ENCODE results near the gene ADAMTS6. TPM values are rescaled to one million over a fixed set of nuclear protein-coding genes. Genes with fewer than 3 reads are reported as not detected.
"Not testable (repeated sequence)": the region's sequence is repeated elsewhere in the genome, so short reads cannot be mapped to it uniquely, and the experiment has no call there.

The ADAMTS6 gene
- polyA plus RNA-seq, 3 donors = 2.1 to 3.5 (median 3.2) TPM

DNA sequence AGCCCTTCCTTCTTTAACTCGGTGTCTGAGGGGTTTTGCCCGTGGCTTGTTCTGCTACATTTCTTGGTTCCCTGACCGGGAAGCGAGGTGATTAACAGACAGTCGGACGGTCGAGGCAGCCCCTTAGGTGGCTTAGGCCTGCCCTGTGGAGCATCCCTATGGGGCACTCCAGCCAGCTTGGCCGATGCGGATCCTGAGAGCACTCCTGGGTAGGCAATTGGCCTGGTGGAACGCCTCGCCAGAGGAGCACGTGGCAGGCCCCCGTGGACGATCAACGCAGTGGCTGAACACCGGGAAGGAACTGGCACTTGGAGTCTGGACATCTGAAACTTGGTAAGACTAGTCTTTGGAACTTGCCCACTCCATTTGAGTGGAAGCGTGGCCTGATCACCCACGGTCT is 307.5 kb downstream of the ADAMTS6 start:
- DNase-seq (ENCODE audit: extremely low read depth in 1 of 11, low read depth in 9 of 11, low spot score in 4 of 11) = not testable (repeated sequence)

DNA sequence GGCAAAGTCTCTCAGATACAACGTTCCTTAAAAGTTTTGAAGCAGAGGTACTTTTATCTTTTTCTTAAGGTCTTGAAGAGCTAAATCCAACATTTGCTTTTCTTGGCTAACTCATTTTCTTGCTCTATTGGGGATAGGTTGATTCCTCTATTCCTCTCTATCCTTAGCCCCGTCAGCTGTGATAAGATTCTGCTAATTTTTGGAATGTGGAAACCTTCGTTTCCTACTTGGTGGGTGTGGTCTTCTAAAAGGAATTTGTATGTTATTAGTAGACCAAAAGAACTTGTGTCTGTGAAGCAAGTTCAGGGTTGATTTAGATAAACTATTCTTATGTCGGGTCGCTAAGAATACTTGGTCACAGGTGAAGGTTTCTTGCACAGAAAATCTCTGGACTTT is 308.6 kb downstream of the ADAMTS6 start:
- no peak for DNase-seq (ENCODE audit: extremely low read depth in 1 of 11, low read depth in 9 of 11, low spot score in 4 of 11)

DNA sequence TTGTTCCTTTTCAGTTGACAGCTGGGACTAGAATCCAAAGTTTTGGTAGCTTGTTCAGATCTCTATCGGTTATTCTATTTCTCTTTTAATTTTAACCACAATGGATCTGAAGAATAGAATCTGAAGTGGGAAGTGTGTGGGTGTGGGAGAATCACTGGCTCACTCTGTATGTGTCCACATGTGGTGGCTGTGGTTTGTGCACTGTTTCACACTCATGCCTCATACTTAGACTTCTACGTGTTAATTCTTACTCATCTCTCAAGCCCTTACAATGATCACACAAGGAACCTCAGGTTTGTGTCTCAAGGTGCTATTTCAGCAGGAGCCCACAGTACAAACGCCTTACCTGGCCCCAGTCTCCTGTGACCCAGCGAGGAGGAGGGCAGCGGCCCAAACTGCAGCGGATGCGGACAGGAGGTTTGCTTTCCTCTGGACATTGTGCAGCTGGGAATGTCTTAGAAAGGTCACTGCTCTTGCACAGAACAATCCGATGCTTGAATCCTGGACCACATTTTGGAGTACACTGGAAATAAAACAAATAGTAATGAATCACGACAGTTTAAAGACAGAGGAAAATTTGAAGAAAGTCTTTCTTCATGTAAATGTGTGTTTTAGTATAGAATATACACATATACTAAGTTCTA is 309.1 kb downstream of the ADAMTS6 start:
- no peak for DNase-seq (ENCODE audit: extremely low read depth in 1 of 11, low read depth in 9 of 11, low spot score in 4 of 11)

DNA sequence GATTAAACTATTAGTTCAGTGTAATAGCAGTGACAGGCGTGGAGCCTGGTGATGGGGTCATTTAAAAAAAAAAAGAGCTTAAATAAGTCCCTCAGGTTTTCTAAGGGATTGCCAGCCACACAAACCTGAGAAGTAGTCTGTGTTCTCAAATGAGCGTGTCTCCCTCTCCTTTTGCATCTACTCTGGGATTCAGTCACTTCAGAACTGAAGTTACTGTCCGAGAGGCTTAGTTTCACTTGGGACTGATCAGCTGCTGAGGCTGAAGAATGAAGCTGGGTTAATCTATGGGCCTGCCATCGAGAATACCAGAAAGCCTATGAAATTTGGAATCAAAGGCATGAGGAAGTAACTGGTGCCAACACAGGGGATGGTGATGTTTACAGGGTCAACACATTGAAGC is 310.1 kb downstream of the ADAMTS6 start:
- no peak for DNase-seq (ENCODE audit: extremely low read depth in 1 of 11, low read depth in 9 of 11, low spot score in 4 of 11)

DNA sequence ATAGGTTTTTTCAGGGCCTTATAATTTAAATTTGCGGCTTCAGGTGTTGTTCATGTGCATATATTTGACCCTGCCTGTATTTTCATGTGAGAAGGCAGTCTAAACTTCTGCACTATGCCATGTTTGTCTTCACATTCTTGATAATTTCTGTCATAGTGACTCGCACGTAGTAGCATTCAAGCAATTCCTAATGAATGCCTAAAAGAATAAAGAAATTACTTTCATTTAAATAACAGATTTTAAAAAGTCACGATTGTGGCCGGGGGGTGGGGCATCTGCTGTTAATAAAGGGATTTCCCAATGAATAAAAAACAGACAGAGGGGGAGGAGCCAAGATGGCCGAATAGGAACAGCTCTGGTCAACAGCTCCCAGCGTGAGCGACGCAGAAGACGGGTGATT is 318.0 kb downstream of the ADAMTS6 start:
- DNase-seq (ENCODE audit: extremely low read depth in 1 of 11, low read depth in 9 of 11, low spot score in 4 of 11) = no peak

DNA sequence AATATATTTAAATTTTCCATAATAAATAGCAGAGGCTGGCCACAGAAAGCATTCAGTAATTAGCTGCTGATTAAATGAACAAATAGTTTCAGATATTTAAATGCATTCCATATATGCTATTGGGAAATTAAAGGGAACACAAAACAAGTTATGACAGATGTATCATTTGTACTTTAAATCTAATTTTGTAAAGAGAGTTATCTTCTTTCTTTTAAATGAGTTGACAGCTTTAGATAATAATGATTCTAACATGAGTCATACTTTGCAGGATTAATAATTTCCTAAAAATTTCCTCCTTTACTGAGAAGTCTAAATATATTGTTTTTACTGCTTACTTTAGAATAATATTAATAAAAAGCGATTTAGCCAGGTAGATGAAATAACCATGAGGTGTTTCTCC is 320.1 kb downstream of the ADAMTS6 start:
- DNase-seq (ENCODE audit: extremely low read depth in 1 of 11, low read depth in 9 of 11, low spot score in 4 of 11) = no peak

DNA sequence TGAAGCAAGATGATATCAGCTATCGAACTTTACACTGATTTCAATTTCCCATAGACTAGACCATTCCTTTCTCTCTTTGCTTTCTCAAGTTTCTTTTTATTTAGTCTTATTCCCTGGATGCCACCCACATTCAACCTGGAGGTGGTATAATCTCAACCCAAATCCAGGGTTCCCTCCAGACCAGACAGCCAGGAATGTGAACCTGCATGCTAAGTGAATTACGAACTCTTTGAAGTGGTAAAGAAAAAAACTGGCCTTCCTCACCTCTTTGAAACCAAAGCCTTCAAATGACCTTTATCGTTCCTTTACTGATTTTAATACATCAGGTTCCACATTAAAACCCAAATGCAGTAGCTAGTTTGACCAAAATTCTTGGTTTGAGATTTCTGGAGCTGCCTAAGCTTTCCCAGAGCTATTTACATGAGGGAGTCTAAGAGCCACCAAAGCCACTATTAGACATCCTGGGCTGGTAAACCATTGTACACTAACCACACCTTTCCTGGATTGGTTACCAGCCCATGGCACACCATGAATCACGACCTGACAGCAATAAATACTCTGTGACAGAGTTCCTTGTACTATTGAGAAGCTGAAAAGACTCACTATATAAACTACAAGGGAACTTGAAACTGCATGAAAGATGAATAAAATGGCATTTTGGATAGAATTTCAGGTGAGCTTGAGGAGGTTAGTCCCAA is 323.7 kb downstream of the ADAMTS6 start:
- DNase-seq (ENCODE audit: extremely low read depth in 1 of 11, low read depth in 9 of 11, low spot score in 4 of 11) = no peak

DNA sequence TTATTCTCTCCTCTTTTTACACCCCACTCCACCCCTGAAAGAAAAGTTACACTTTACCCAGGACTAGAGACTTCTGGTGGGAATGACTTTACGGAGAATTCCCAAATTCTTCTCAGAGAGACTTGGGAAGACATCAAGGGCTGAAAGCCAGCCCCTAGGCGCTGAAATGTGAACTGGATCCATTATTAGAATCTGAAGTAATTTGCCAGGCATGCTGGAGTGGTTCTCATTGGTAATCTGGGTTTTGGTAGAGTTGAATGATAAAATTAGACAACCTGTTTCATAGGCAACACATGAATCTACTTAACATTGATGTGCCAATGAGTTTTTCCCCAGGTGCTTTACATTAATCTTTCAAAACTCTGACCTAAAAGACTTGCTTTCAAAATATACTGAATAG is 324.8 kb downstream of the ADAMTS6 start:
- DNase-seq (ENCODE audit: extremely low read depth in 1 of 11, low read depth in 9 of 11, low spot score in 4 of 11) = no peak

DNA sequence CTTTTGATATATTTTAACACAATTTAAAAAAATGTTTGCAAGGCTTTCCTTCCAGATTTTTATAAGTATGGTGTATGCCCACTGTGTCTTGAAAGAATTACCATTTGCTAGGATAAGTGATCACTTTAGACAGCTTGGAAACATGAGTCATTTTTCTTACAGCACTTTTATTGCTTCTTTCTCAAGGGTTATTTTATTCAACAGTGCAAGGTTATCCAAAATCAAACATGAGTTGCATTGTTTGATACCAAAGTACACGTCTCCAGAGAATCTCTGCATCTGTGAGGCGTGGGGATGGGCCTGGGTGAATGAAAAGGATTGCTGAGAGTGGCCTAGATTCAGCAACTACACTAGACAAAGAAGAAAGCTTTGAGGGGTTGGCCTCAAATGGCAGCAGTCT is 329.6 kb downstream of the ADAMTS6 start:
- DNase-seq (ENCODE audit: extremely low read depth in 1 of 11, low read depth in 9 of 11, low spot score in 4 of 11) = no peak

DNA sequence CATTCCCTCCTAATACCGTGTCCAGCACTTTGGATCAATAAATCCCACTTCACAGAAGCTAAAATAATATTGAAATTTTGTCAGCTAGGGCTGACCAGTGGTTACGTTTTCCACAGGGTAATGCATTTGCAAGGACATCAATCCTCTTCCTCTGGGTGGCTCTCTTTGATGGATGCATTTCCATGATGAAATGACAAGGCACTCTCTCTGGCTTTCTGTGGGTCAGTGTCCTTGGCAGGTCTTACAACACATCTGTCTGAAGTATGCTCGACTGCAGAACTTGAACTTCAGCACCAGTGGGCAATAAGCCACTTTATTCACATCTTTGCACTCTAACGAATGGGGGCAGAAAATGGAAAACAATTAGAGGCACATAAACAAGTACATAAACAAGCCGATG is 330.1 kb downstream of the ADAMTS6 start:
- no peak for DNase-seq (ENCODE audit: extremely low read depth in 1 of 11, low read depth in 9 of 11, low spot score in 4 of 11)

DNA sequence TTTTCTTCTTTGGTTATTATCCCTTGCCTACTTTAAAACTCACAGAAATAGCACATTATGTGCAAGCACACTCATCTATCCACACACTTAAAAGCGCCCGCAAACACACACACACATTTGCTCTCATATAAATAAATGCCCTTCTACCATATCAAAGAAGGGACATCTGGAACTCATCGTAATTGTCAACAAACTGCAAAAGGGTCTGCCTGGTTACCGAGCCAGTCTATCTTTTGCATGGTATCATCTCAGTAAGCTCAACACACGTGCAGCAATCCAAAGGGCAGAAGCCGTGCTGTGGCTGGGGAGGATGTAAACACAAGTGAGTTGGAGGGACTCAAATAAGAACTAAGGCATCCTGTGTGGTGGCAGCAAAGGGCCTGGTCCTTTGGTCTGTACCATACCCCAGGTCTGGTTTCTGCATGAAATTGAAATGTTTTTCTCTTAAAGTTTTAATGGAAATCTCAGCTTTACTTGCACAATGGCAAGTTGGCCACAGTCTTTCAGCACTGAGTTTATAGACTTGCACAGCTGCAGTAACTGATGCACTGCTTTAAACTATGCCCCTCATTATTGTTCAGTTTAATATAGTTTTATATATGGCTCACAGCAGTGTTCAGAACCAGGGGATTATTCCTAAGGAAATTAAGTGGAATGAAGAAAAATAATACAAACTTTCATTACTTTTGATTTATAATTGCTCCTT is 331.0 kb downstream of the ADAMTS6 start:
- no peak for DNase-seq (ENCODE audit: extremely low read depth in 1 of 11, low read depth in 9 of 11, low spot score in 4 of 11)

DNA sequence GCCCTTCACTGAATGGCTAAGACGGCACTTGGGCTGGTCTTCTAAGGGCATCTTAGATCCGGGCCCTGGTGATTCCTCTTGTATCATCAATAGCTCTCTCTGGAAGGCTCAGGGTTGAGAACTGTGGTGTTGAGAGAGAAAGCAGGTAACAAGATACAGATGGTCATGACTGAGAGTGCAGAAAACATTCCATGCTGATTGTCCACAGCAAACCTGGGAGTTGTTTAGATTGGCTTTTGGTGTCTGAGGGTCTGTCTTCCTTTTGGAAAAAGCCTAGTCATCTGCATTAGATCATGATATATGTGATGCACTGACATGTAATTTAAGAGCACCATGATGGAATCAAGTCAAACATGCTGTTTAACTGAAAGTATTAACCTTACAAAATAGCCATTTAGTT is 331.9 kb downstream of the ADAMTS6 start:
- no peak for DNase-seq (ENCODE audit: extremely low read depth in 1 of 11, low read depth in 9 of 11, low spot score in 4 of 11)

DNA sequence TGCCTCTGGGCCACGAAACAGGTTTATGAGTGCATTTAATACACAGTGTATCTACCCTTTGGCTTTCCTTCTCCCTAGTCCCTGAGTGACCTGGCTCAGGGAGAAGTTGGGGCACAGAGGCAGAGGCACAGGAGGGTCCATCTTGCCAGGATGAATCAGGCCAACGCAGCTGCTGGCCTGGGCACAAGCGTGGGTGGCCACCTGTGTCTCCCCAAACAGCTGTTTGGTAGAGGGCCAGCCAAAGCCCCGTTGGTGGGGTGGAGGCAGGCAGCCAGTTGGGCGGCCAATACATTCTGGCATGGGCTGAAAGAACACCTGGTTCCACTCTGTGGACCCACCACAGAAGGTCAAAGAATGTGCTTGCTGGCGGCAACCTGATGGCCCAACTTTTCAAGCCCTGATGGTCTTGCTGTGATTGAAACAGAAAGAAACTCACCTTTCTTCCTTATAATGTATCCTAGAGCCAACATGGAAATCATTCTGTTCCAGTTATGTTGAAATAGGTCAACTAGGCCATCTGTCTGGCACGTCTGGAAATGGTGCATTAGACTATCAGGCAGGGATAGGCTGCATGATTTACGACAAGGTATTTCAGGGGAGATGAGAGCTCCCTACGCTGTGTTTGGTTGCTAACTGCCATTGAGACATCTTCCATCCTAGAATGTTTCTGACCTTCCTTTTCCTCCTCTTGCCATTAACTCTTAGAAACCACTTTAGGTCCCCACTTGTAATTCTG is 337.4 kb downstream of the ADAMTS6 start:
- DNase-seq (ENCODE audit: extremely low read depth in 1 of 11, low read depth in 9 of 11, low spot score in 4 of 11) = no peak

DNA sequence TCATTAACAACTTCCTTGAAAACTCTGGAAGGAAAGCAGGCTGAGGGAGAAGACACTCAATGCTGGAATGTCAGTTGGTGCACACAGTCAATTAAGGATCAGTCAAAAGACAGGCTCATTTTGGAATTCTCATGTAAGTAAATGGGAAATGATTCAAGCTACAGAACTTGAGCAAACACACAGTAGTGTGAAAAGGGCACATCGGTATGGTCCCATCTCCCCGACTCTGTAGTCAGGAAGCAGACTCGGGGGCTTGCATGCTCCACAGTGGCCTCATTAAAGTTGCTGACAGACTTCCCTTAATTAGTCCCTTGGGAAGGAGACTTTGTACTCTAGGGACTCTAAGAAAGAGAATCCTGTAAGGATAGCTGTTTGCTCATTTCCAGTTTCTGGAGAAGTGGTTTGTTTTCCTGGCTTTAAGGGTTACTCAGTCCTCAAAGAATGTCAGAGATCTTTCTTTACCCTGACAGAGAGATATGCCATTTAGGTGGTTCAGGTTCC is 339.2 kb downstream of the ADAMTS6 start:
- DNase-seq (ENCODE audit: extremely low read depth in 1 of 11, low read depth in 9 of 11, low spot score in 4 of 11) = no peak

DNA sequence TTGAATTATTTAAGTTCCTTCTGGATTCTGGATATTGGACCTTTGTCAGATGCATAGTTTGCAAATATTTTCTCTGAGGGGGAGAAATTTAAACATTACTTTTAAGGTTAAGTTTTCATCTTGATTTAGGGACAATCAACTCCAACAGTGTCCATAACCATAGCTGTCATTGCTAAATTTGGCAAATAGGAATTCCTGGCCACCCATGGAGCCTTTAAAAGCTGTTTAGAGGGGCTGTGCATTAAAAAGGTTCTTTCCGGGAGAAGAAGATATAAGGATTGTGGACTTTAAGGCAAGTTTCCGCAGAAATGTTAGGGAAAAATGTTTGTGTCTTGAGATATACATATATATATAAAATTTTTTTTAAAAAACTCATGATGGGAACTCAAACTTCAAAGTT is 339.7 kb downstream of the ADAMTS6 start:
- no peak for DNase-seq (ENCODE audit: extremely low read depth in 1 of 11, low read depth in 9 of 11, low spot score in 4 of 11)

DNA sequence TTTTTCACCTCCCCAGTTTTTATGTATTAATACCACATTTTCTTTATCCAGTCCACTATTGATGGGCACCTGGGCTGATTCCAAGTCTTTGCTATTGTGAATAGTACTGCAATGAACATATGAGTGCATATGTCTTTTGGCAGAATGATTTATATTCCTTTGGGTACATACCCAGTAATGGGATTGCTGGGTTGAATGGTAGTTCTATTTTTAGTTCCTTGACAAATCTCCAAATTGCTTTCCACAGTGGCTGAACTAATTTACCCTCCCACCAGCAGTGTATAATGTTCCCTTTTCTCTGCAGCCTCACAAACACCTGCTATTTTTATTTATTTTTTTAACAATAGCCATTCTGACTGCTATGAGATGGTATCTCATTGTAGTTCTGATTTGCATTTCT is 340.2 kb downstream of the ADAMTS6 start:
- DNase-seq (ENCODE audit: extremely low read depth in 1 of 11, low read depth in 9 of 11, low spot score in 4 of 11) = no peak

DNA sequence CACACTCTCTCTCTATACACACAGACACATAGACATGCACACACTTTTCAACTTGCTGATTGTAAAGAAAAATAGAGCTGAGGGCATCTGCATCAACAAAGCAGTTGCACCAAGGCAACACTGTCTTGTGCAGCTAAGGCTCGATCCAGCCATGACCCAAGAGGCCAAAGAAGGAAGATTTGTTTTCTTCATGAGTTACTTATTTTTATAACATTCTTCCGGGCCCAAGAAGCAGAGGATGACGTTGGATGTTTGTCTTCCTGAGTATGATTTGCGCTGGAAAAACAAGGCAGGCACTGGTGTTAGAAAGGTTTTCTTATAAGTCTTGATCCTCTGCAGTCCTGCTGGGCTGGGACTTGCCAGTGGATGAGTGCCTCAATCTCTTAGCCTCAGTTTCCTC is 344.1 kb downstream of the ADAMTS6 start:
- peak in 1 of 11 donors; percentile 7 for DNase-seq (ENCODE audit: extremely low read depth in 1 of 11, low read depth in 9 of 11, low spot score in 4 of 11)

DNA sequence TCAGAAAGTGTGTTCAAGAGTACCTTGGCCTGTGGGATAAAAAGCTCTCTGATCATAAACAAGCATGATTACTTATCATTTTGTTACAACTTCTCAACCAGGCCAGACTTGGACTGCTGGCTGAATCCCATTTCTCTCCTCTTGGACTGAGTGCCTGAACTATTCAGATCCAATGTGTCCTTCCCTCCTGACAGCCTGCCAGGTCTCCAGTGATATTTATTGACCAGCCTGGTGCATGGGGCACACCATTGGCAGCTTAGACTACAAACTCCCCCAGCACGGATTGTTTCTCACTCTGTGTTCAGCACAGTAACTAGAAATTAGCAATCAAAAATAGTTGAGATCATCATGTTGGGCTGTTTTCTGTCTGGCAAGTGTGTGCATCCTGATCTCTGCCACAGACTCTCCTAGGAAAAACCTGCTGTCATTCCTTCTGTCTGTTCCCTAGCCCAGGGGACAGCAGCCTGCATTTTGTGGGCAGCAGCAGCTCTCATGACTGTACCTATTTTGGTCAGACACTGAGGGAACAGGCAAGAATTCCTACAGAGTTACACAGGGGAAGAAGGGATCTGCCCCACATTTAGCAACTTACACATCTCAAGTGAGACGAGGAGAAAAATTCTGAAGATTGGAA is 348.1 kb downstream of the ADAMTS6 start:
- no peak for DNase-seq (ENCODE audit: extremely low read depth in 1 of 11, low read depth in 9 of 11, low spot score in 4 of 11)

DNA sequence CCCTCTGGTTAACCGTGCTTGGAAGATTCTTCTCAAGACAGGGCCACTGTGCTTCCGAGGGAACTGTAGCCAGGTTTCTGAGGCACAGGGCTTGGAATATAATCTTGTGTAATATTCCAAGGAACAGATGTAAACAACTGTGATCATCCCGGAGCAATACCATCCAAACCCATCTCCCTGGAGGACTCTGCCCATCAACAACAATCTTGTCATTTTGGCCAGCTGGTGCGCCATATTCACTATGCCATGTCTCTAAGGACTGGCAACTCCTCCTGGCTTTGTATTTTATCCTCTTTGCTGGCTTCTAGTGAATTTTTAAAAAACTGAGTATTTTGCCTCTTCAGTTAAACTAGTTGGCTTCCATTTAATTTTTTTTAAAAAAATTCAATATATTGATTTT is 349.3 kb downstream of the ADAMTS6 start:
- no peak for DNase-seq (ENCODE audit: extremely low read depth in 1 of 11, low read depth in 9 of 11, low spot score in 4 of 11)

Data from renal cortex interstitium (tissue), 11 donors.